Activated T-helper 9 cell treated with anti-CD3 and anti-CD28 coated beads, Interleukin-2, amount 50 U/mL, for 16 hours (primary cell): Measurements from ENCODE around the gene ACOX3.

ENCODE experiments used
- DNase-seq: peaks from one replicate; pipeline ENCODE4 v3.0.0-alpha.2; 2020; ENCODE audit warnings: low read depth

The ACOX3 gene

DNA sequence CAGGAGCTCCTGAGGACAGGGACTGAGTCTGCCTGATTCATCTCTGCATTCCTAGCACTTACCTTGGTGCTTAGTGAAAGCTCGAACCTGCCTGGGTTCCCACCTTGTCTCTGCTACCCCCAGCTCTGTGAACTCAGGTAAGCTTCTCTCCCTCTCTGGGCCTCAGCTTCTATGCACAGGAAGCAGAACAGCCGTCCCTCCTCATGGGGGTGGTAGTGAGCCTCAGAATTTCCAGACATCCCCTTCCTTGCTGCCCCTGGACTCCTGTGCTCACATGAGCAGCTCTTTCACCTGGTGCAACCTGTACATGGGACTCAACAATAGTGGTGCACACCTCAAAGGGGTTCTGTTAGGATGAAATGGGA lies 120.2 kb downstream of the ACOX3 start:
- DNase-seq, result no peak

DNA sequence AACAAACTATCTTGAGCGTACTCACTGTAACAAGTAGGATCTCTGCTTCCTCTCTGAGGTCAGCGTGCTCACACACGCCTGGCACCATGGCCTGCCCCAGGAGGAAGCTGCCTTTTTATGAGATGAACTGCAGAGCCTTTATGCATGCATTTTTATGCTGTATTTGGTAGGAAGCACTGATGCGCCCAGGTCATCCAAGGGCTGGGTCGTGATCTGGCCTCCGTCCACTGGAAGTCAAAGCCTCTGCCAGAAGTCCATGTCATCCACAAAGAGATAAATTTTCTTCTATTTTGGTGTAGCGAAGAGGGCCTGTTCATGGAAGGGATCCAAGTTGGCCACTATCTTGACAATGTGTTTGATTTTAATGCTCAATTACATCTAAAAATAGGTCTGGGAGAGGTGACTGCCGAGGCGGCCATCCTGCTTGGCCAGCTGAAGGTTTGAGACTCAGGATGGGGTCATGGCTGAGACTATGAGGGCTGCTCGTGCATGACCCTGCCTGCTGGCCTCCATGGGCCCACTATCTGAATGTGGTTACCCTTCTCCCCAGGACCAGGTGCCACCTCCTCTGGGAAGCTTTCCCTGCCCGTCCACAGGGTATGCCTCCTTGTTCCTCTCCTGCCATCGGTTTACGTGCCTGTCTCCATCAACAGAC lies 120.7 kb downstream of the ACOX3 start:
- no peak for DNase-seq

DNA sequence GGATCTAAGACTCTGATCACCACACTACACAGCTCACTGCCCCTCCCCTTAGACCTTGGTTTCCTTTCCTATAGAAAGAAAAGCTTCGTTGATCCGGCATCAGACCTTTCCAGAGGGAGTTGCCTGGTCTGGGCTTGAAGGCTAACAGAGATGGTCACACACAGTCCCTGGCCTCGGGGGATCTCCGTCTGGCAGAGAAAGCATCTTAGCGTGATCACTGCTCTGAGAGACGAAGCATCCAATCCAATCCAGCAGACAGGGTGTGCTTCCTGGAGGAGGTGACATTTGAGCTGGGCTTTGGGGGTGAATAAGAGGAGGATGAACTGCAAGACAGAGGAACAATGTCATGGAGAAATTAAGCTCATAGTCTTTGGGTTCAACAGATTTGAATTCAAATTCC lies 121.5 kb downstream of the ACOX3 start:
- no peak for DNase-seq

DNA sequence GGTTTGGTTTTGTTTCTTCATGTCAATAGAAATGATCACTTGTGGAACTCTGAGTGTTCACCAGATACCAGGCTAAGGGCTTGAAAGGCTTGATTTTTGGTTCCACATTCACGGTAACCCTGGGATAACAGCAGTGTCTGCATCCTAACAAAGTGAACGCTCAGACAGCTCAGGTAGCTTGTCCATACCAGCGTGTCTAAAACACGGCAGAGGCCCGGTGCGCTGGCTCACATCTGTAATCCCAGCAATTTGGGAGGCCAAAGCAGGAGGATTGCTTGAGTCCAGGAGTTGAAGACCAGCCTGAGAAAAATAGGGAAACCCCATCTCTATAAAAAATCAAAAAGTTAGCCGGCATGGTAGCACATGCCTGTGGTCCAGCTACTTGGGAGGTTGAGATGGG lies 122.0 kb downstream of the ACOX3 start:
- DNase-seq, result no peak

DNA sequence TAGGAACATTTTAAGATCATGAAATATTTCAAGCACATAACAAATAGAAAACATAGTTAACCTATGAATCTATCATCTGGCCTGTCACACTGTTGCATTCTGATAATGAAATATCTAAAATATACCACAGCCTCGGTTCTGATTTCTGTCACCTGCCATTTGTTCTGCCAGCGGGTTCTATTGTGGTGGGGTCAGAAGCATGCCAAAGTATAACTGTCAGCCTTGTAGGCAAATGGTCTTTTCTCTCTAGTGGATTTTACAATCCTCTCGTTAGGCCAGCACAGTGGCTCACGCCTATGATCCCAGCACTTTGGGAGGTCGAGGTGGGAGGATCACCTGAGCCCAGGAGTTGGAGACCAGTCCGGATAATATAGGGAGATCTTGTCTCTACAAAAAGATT lies 123.0 kb downstream of the ACOX3 start:
- DNase-seq, result no peak

DNA sequence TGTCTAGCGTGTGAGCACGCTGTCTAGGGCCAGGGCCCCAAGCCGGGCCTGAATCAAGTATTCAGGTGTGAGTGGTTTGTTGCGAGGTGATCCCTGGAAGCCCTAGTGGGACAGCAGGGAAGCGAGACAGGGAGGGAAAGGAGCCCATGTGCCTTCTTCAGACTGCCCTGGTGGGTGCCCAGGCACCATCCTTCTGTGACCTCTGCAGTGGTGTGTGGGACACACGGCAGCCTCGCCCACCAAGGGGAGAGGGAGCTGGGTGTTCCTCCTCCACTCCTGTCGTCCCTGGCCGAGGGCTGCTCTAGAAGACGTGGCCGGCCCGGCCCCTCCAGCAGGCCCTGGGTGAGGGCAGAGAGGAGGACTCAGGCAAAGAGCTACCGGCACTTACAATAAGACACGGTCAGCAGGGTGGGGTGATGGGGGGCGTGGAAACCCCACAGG lies 123.6 kb downstream of the ACOX3 start:
- DNase-seq, result no peak
